GM12878 (cell line): ENCODE measurements around the gene PHOSPHO1. TPM values are rescaled to one million over a fixed set of nuclear protein-coding genes. Genes with fewer than 3 reads are reported as not detected.

ENCODE experiments used
- ATAC-seq: fragments of 200-7000 bp; cut with Tn5 transposase; 3 replicates; pipeline ENCODE4 v1.9.1; 2020; ENCODE audit warnings: mild to moderate bottlenecking, moderate library complexity
- BruUV-seq: library from RNA; stranded (reverse); fragments of 400-500 nt; replicated peaks from 2 replicates; lab custom pipeline; 2021; lab: Mats Ljungman, UMichigan
- CTCF ChIA-PET: fragments of 300-600 bp; sonication (Branson Sonifier 250); formaldehyde crosslinking; extraction: SDS; loops from one replicate; lab custom pipeline; 2021; ENCODE audit warnings: inconsistent platforms; lab: Yijun Ruan, JAX
- POLR2A ChIA-PET: fragments of 350-600 bp; formaldehyde crosslinking; extraction: SDS; loops from one replicate; lab custom pipeline; 2021; ENCODE audit warnings: inconsistent platforms; lab: Charles Lee
- RAD21 ChIA-PET: fragments of 300-600 bp; sonication (Branson Sonifier 250); formaldehyde crosslinking; loops from one replicate; lab custom pipeline; 2023; ENCODE audit warnings: antibody characterized with exemption; ENCODE audit not compliant: unreplicated experiment; lab: Charles Lee
- SMC1A ChIA-PET: fragments of 300-600 bp; sonication (Branson Sonifier 250); formaldehyde crosslinking; loops from one replicate; lab custom pipeline; 2023; ENCODE audit not compliant: unreplicated experiment, uncharacterized antibody; lab: Charles Lee
- DNase-seq: peaks from one replicate; pipeline ENCODE4 v3.0.0-alpha.2; 2011; ENCODE audit warnings: low read depth, low spot score
- FAIRE-seq: peaks from 3 replicates; lab custom pipeline; 2011; peaks lifted over from hg19 to GRCh38; lab: Jason Lieb, UNC
- H2AFZ ChIP-seq: 2 replicates; pipeline ENCODE4 v1.6.0; 2011; ENCODE audit warnings: low read depth, low read length, control low read depth; ENCODE audit not compliant: control insufficient read depth
- H3K27ac ChIP-seq: 2 replicates; pipeline ENCODE4 v1.5.1; 2011; ENCODE audit warnings: control low read depth; ENCODE audit not compliant: control insufficient read depth, insufficient read depth
- H3K27me3 ChIP-seq, 2 experiments: replicated peaks in 1 of 2; 2 replicates each; pipeline versions ENCODE4 v1.6.0 to v1.6.1; 2011; ENCODE audit warnings: low read length in 1 of 2; ENCODE audit not compliant: control insufficient read depth in 2 of 2, insufficient read depth in 2 of 2
- H3K36me3 ChIP-seq, 2 experiments: 2 replicates each; pipeline ENCODE4 v1.5.1; 2011; ENCODE audit warnings: low read length in 1 of 2; ENCODE audit not compliant: control insufficient read depth in 2 of 2, insufficient read depth in 2 of 2
- H3K4me1 ChIP-seq: 2 replicates; pipeline ENCODE4 v1.6.1; 2011; ENCODE audit warnings: mild to moderate bottlenecking, low read length, moderate library complexity, mixed read lengths; ENCODE audit not compliant: control insufficient read depth, insufficient read depth
- H3K4me2 ChIP-seq: 2 replicates; pipeline ENCODE4 v1.6.0; 2011; ENCODE audit warnings: control low read depth; ENCODE audit not compliant: control insufficient read depth, insufficient read depth
- H3K4me3 ChIP-seq: fragments of 200-600 bp; sonication (generic); 2 replicates; pipeline ENCODE4 v1.5.1; 2016
- H3K79me2 ChIP-seq: 2 replicates; pipeline ENCODE4 v1.6.0; 2011; ENCODE audit warnings: low read length; ENCODE audit not compliant: control insufficient read depth, insufficient read depth
- H3K9ac ChIP-seq: 2 replicates; pipeline ENCODE4 v1.8.0; 2011; ENCODE audit warnings: low read length, control low read depth, mixed read lengths; ENCODE audit not compliant: control insufficient read depth, insufficient read depth
- H3K9me3 ChIP-seq: replicated peaks from 3 replicates; pipeline ENCODE4 v1.5.1; 2011; ENCODE audit warnings: mild to moderate bottlenecking, low read length; ENCODE audit not compliant: control insufficient read depth, insufficient read depth
- H4K20me1 ChIP-seq: 2 replicates; pipeline ENCODE4 v1.6.0; 2011; ENCODE audit not compliant: control insufficient read depth, insufficient read depth
- CREM ChIP-seq: IDR thresholded peaks from 2 replicates; pipeline ENCODE4 v1.6.1; 2014; ENCODE audit warnings: antibody characterized with exemption, low read depth
- E2F8 ChIP-seq: fragments of 450-650 bp; IDR thresholded peaks from 2 replicates; pipeline ENCODE4 v1.6.1; 2018; ENCODE audit warnings: mild to moderate bottlenecking, low read depth, moderate library complexity; ENCODE audit not compliant: partially characterized antibody
- FOXM1 ChIP-seq: IDR thresholded peaks from 2 replicates; pipeline ENCODE4 v1.6.1; 2012; ENCODE audit warnings: low read depth, mild to moderate bottlenecking, inconsistent platforms, low read length, moderate library complexity
- PML ChIP-seq: IDR thresholded peaks from 2 replicates; pipeline ENCODE4 v1.6.1; 2012; ENCODE audit warnings: low read length, inconsistent platforms
- WGBS: methylation state at CpG from one replicate; pipeline ENCODE4 v1.1.6; 2016; ENCODE audit warnings: low lambda C conversion rate; ENCODE audit not compliant: insufficient replicate concordance, insufficient coverage; ENCODE audit errors: missing lambda C conversion rate; 5-methylcytosine and 5-hydroxymethylcytosine counted together
- in situ Hi-C: fragments of 300-500 bp; cut with MboI; formaldehyde crosslinking; loops from 9 replicates; pipeline ENCODE4 v1.14.3; 2018; ENCODE audit warnings: mixed read lengths
- intact Hi-C: fragments of 100-400 bp; cut with micrococcal nuclease; formaldehyde crosslinking; loops from one replicate; pipeline ENCODE4 v1.14.2; 2022; ENCODE audit not compliant: unreplicated experiment
- polyA plus RNA-seq, 11 experiments: library from polyadenylated mRNA; depleted of rRNA in 4 of 11; unstranded in 6 of 11; stranded (reverse) in 5 of 11; fragments of >200 nt; fragmentation: Nextera tagmentation in 4 of 11; fragmentation: Illumina TruSeq in 1 of 11; extraction: Ambion mirVana in 4 of 11; extraction: Trizol in 1 of 11; gene quantifications; 1 replicate in 1 of 11; 2 replicates in 10 of 11; pipeline versions ENCODE4 v1.2.1 to v1.2.3, GENCODE V29; 2011 to 2016; ENCODE audit warnings: inconsistent platforms in 2 of 11, missing spikeins in 2 of 11, low read depth in 1 of 11
- total RNA-seq, 4 experiments: library from RNA; depleted of rRNA in 3 of 4; stranded (reverse); fragments of >200 nt in 3 of 4; fragmentation: Illumina TruSeq in 1 of 4; extraction: Trizol in 1 of 4; gene quantifications; 2 replicates each; pipeline versions ENCODE4 v1.2.1 to v1.2.3, GENCODE V29; 2013 to 2021

Gene PHOSPHO1
- total and polyA plus RNA-seq, 10 of the 15 experiments (the other 5 are each of a cell fraction or from before 2014, with no cell fraction given): 0.03 to 1.5 (median 0.16) TPM; not detected in 2

- Histone ChIP-seq H3K4me2 (peak overlapping the region; percentile 62), H3K27me3 (no peaks in the 10 kb centered on the region)
Measured at GRCh38 chr17:49223168-49223516, 7.4 kb downstream of the PHOSPHO1 start.

More at GRCh38 chr17:49223168-49223516, 7.4 kb downstream of the PHOSPHO1 start:
- no peak overlapping the region for H3K4me3 ChIP-seq
- H3K4me1 ChIP-seq: peaks cover 46% of the 10 kb centered on the region
- 0 out of 2 replicates have a peak, but pooled peaks cover 7% of the 10 kb centered on the region for H4K20me1 ChIP-seq
- no peaks in the 10 kb centered on the region for H3K9me3 ChIP-seq
- POLR2A ChIA-PET: interaction anchor here (1.7 kb wide), 1 partner anchor 31 kb away, joined by 7 read pairs; no protein-coding TSS in a partner anchor
- intact Hi-C loops: no loop called here
- no peak for ATAC-seq
- 16% methylated on average over 9 of the region's 9 CpGs for WGBS
- no peaks in the 10 kb centered on the region; the same call in none of the 2 replicates for H3K79me2 ChIP-seq
- TF ChIP-seq E2F8 (peak; percentile 13), CREM (no peak), PML (peak; percentile 47; the same call in 1 of the 2 replicates), FOXM1 (0 out of 2 replicates have a peak, but pooled peaks have one; percentile 12)
- TF ChIP-seq, all 136 proteins: peak for 3
- Histone ChIP-seq H3K27ac (no peak overlapping the region), H3K36me3 (peaks cover 6 to 17% of the 10 kb centered on the region in 2 experiments), H3K9ac (no peak overlapping the region), H2AFZ (no peak overlapping the region)
- ChIA-PET CTCF (interaction anchor here (0.8 to 2.8 kb wide), 11 partner anchors 8 to 70 kb away, joined by 3 to 22 read pairs (median 8); partner anchors contain the start of genes ABI3 and GNGT2), RAD21 (interaction anchor here (1.1 to 2.3 kb wide), 3 partner anchors 29 to 40 kb away, joined by 3 to 13 read pairs (median 6); no protein-coding TSS in a partner anchor), SMC1A (interaction anchor here (1.1 to 16.8 kb wide), 5 partner anchors 11 to 43 kb away, joined by 3 to 354 read pairs (median 11); no protein-coding TSS in a partner anchor)
- no peak for FAIRE-seq
- in situ Hi-C loops: loop anchor here (10.0 kb wide), 1 partner anchor 48 kb away; no protein-coding TSS in a partner anchor
- no peak for DNase-seq
- BruUV-seq: no TSS peak
